Omental fat pad (tissue), 4 donors: Measurements from ENCODE around the gene ROBO1. TPM values are rescaled to one million over a fixed set of nuclear protein-coding genes. Genes with fewer than 3 reads are reported as not detected.

Source experiments
- ATAC-seq: fragments of 150-250 bp; one replicate; pipeline ENCODE4 v1.9.1; 2016; ENCODE audit warnings: mild to moderate bottlenecking, moderate library complexity; ENCODE audit not compliant: low FRiP score
- DNase-seq: peaks from one replicate; pipeline ENCODE4 v3.0.0-alpha.2; 2019; ENCODE audit warnings: low spot score
- CTCF ChIP-seq, 3 donors: fragments of 450-650 bp; IDR thresholded peaks; one replicate each; pipeline ENCODE4 v1.5.1; 2016 to 2017; ENCODE audit warnings: antibody characterized with exemption in 3 of 3, mild to moderate bottlenecking in 3 of 3, moderate library complexity in 2 of 3
- total RNA-seq, 4 donors: library from RNA; depleted of rRNA; stranded (reverse); fragments of >200 nt; gene quantifications; one replicate each; pipeline ENCODE4 v1.1.0, GENCODE V29; 2016

The ROBO1 gene
- total RNA-seq, 4 donors from 2014 or later = 13.7 to 34.2 (median 21.0) TPM

GRCh38 chr3:79362571-79363270 is 405.1 kb downstream of the ROBO1 start:
- no peak for DNase-seq
- ATAC-seq = no peak
- TF ChIP-seq CTCF (IDR thresholded peaks at IDR 0.05) = no peak

GRCh38 chr3:79361748-79362378 is 405.9 kb downstream of the ROBO1 start:
- no peak for TF ChIP-seq CTCF (IDR thresholded peaks at IDR 0.05)
- DNase-seq (no peak), ATAC-seq (no peak)

GRCh38 chr3:79358327-79358726 is 409.5 kb downstream of the ROBO1 start:
- no peak for ATAC-seq
- no peak for TF ChIP-seq CTCF (IDR thresholded peaks at IDR 0.05)
- DNase-seq = no peak

GRCh38 chr3:79354179-79354688 is 413.6 kb downstream of the ROBO1 start:
- TF ChIP-seq CTCF (IDR thresholded peaks at IDR 0.05) = no peak
- no peak for DNase-seq
- no peak for ATAC-seq

- TF ChIP-seq CTCF (IDR thresholded peaks at IDR 0.05) = no peak
- DNase-seq = no peak
- ATAC-seq = no peak
Observed at GRCh38 chr3:79351699-79352098, 416.1 kb downstream of the ROBO1 start.

- ATAC-seq = no peak
- no peak for TF ChIP-seq CTCF (IDR thresholded peaks at IDR 0.05)
- DNase-seq = no peak
Observed at GRCh38 chr3:79344876-79345871, 422.6 kb downstream of the ROBO1 start.
